CD4-positive, alpha-beta T cell (primary cell): ENCODE results near the gene ARHGAP27. TPM values are rescaled to one million over a fixed set of nuclear protein-coding genes. Genes with fewer than 3 reads are reported as not detected.

Experiments
- ATAC-seq: fragments of 200-7000 bp; cut with Tn5 transposase; one replicate; pipeline ENCODE4 v1.10.0; 2022; ENCODE audit warnings: mild to moderate bottlenecking; ENCODE audit not compliant: poor library complexity
- CTCF ChIA-PET: fragments of 350-600 bp; sonication (Branson Sonifier 250); formaldehyde crosslinking; loops from one replicate; lab custom pipeline; 2021; ENCODE audit warnings: antibody characterized with exemption, inconsistent platforms; lab: Charles Lee
- POLR2A ChIA-PET: fragments of 350-600 bp; sonication (Branson Sonifier 250); formaldehyde crosslinking; loops from one replicate; lab custom pipeline; 2021; ENCODE audit warnings: antibody characterized with exemption, inconsistent platforms; lab: Charles Lee
- DNase-seq, 14 experiments: peaks; one replicate each; pipeline ENCODE4 v3.0.0-alpha.2; 2013 to 2020; ENCODE audit warnings: mixed read lengths in 2 of 14
- H3K27ac ChIP-seq, 2 donors: one replicate each; pipeline versions ENCODE4 v1.5.1 to v1.7.0; 2013; ENCODE audit warnings: low read length in 2 of 2, low read depth in 1 of 2, mild to moderate bottlenecking in 1 of 2
- H3K27me3 ChIP-seq, 2 experiments: 1 replicate in 1 of 2; 2 replicates in 1 of 2; pipeline versions ENCODE4 v1.6.1 to v1.7.0; 2013; ENCODE audit warnings: low read length in 2 of 2, control low read depth in 1 of 2, mild to moderate bottlenecking in 1 of 2, moderate library complexity in 1 of 2; ENCODE audit not compliant: insufficient read depth in 2 of 2, control insufficient read depth in 1 of 2
- H3K36me3 ChIP-seq: one replicate; pipeline ENCODE4 v1.6.1; 2013; ENCODE audit warnings: low read length, control low read depth; ENCODE audit not compliant: insufficient read depth
- H3K4me1 ChIP-seq: one replicate; pipeline ENCODE4 v1.6.1; 2013; ENCODE audit warnings: low read length, control low read depth; ENCODE audit not compliant: insufficient read depth
- H3K4me3 ChIP-seq: one replicate; pipeline ENCODE4 v1.5.1; 2013; ENCODE audit warnings: mild to moderate bottlenecking, low read length, moderate library complexity
- H3K9me3 ChIP-seq, 2 experiments: 1 replicate in 1 of 2; 2 replicates in 1 of 2; pipeline versions ENCODE4 v1.6.1 to v1.7.0; 2013; ENCODE audit warnings: low read length in 2 of 2, mild to moderate bottlenecking in 2 of 2, control low read depth in 1 of 2, moderate library complexity in 1 of 2; ENCODE audit not compliant: control insufficient read depth in 1 of 2, insufficient read depth in 1 of 2
- H3K27ac Mint-ChIP-seq: one replicate; pipeline ENCODE4 v1.8.0; 2020; ENCODE audit warnings: mixed read lengths
- H3K27me3 Mint-ChIP-seq: one replicate; pipeline ENCODE4 v1.8.0; 2021; ENCODE audit warnings: mixed read lengths
- H3K36me3 Mint-ChIP-seq: one replicate; pipeline ENCODE4 v1.8.0; 2021; ENCODE audit warnings: low read depth, mixed read lengths
- H3K4me1 Mint-ChIP-seq: one replicate; pipeline ENCODE4 v1.8.0; 2021; ENCODE audit warnings: low read depth, mixed read lengths
- H3K4me3 Mint-ChIP-seq: one replicate; pipeline ENCODE4 v1.8.0; 2020; ENCODE audit warnings: mild to moderate bottlenecking, mixed read lengths
- H3K9me3 Mint-ChIP-seq: one replicate; pipeline ENCODE4 v1.8.0; 2020; ENCODE audit warnings: mixed read lengths
- intact Hi-C, 2 experiments: fragments of 100-400 bp; cut with DNase I in 1 of 2; cut with micrococcal nuclease in 1 of 2; formaldehyde crosslinking; loops; one replicate each; pipeline versions ENCODE4 v1.15.1 to v1.9.0; 2023 to 2025; cut with DNase I, micrococcal nuclease
- total RNA-seq, 174 experiments: library from RNA in 2 of 174; stranded (reverse) in 2 of 174; gene quantifications; one replicate each; pipeline ENCODE4 v1.2.3 and lab custom pipeline; 2021 to 2026
- TF ChIP-seq, protein P1 (sequence below): fragments of 200-600 bp; IDR thresholded peaks from one replicate; pipeline ENCODE4 v1.8.0; 2022; ENCODE audit warnings: antibody characterized with exemption, mild to moderate bottlenecking

The ARHGAP27 gene
- total RNA-seq, 2 experiments from 2014 or later = 33.3 to 35.2 TPM

DNA sequence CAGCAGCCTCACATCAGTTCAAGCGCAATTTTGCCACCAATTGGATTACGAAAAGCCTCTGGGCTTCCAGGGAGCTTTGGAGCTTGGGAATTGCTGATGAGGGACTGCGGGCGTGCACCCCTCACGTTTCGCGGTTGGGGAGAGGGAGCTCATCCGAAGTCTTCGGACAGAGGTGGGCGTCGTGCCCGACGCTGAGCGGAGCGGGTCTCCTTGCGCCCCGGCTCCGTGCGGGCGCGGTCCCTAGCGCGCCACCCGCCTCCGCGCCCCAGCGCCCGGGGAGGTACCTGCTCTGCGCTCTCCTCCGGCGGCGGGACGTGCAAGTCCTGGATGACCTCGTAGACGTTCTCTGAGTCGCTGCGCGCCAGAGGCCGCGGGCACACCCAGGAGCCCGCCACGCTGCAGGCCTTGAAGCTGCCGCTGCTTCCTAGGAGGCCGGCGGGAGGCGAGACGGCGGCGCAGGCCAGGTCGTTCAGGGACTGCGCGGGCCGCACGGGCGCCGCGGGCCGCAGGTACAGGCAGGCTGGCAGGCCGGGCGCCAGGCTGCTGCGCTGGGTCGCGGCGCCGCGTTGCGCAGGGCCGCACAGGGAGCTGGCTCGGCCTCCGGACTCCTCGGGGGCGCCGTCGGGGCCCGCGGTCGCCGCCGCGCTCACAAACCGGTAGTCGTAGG, 3.2 kb downstream of the ARHGAP27 start:
- H3K4me3 ChIP-seq = no peak overlapping the region
- intact Hi-C loops = loop anchor here in 1 of 2 experiments (5.0 kb wide), 1 partner anchor 163 kb away; no protein-coding TSS in a partner anchor
- peak in 1 of 14 experiments; percentile 40 for DNase-seq

GRCh38 chr17:45428931-45429338, 3.7 kb downstream of the ARHGAP27 start:
- H3K36me3 ChIP-seq = no peaks in the 10 kb centered on the region
- peaks cover 46% of the 10 kb centered on the region for H3K4me1 ChIP-seq
- H3K27ac ChIP-seq = no peak overlapping the region
- H3K4me3 ChIP-seq = no peak overlapping the region
- no peaks in the 10 kb centered on the region for H3K27me3 Mint-ChIP-seq
- TF ChIP-seq, protein P1, sequence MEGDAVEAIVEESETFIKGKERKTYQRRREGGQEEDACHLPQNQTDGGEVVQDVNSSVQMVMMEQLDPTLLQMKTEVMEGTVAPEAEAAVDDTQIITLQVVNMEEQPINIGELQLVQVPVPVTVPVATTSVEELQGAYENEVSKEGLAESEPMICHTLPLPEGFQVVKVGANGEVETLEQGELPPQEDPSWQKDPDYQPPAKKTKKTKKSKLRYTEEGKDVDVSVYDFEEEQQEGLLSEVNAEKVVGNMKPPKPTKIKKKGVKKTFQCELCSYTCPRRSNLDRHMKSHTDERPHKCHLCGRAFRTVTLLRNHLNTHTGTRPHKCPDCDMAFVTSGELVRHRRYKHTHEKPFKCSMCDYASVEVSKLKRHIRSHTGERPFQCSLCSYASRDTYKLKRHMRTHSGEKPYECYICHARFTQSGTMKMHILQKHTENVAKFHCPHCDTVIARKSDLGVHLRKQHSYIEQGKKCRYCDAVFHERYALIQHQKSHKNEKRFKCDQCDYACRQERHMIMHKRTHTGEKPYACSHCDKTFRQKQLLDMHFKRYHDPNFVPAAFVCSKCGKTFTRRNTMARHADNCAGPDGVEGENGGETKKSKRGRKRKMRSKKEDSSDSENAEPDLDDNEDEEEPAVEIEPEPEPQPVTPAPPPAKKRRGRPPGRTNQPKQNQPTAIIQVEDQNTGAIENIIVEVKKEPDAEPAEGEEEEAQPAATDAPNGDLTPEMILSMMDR = no peak
- H3K4me3 Mint-ChIP-seq = peak overlapping the region; percentile 82
- DNase-seq (peak in 3 of 14 experiments; percentile 33 to 46 (median 45)), ATAC-seq (no peak)
- POLR2A ChIA-PET = no interaction called here
- peaks cover 19% of the 10 kb centered on the region for H3K4me1 Mint-ChIP-seq
- no peak overlapping the region for H3K27ac Mint-ChIP-seq
- H3K9me3 Mint-ChIP-seq = no peaks in the 10 kb centered on the region
- CTCF ChIA-PET = interaction anchor here (0.9 to 1.1 kb wide), 4 partner anchors 15 to 152 kb away, joined by 3 to 6 read pairs (median 4); partner anchors contain the start of gene MAP3K14
- no peaks in the 10 kb centered on the region for H3K9me3 ChIP-seq
- H3K27me3 ChIP-seq = no peaks in the 10 kb centered on the region
- intact Hi-C loops = loop anchor here in 1 of 2 experiments (5.0 kb wide), 1 partner anchor 163 kb away; no protein-coding TSS in a partner anchor
- H3K36me3 Mint-ChIP-seq = no peaks in the 10 kb centered on the region

More for the DNA sequence above, 3.2 kb downstream of the ARHGAP27 start:
- no peak overlapping the region for H3K27ac Mint-ChIP-seq
- no peaks in the 10 kb centered on the region for H3K27me3 Mint-ChIP-seq
- no peaks in the 10 kb centered on the region for H3K36me3 Mint-ChIP-seq
- ChIA-PET CTCF (no interaction called here), POLR2A (no interaction called here)
- H3K9me3 Mint-ChIP-seq = no peaks in the 10 kb centered on the region
- no peak overlapping the region for H3K27ac ChIP-seq
- no peaks in the 10 kb centered on the region for H3K9me3 ChIP-seq
- TF ChIP-seq, protein P1 = no peak
- ATAC-seq = no peak
- peak overlapping the region; percentile 82 for H3K4me3 Mint-ChIP-seq
- H3K36me3 ChIP-seq = no peaks in the 10 kb centered on the region
- no peaks in the 10 kb centered on the region for H3K27me3 ChIP-seq
- H3K4me1 ChIP-seq = peaks cover 46% of the 10 kb centered on the region
- H3K4me1 Mint-ChIP-seq = peaks cover 19% of the 10 kb centered on the region

- Histone ChIP-seq H3K4me1 (peaks cover 44% of the 10 kb centered on the region), H3K36me3 (no peaks in the 10 kb centered on the region), H3K27me3 (no peaks in the 10 kb centered on the region), H3K27ac (no peak overlapping the region), H3K9me3 (no peaks in the 10 kb centered on the region), H3K4me3 (peak overlapping the region; percentile 25)
- H3K4me1 Mint-ChIP-seq = peaks cover 19% of the 10 kb centered on the region
- POLR2A ChIA-PET = no interaction called here
- no peaks in the 10 kb centered on the region for H3K27me3 Mint-ChIP-seq
- H3K36me3 Mint-ChIP-seq = no peaks in the 10 kb centered on the region
- H3K9me3 Mint-ChIP-seq = no peaks in the 10 kb centered on the region
- CTCF ChIA-PET = interaction anchor here (0.8 to 1.1 kb wide), 5 partner anchors 14 to 151 kb away, joined by 3 to 6 read pairs (median 3); partner anchors contain the start of gene MAP3K14
- intact Hi-C loops = loop anchor here in 1 of 2 experiments (5.0 kb wide), 1 partner anchor 164 kb away; no protein-coding TSS in a partner anchor
- no peak overlapping the region for H3K27ac Mint-ChIP-seq
- ATAC-seq (peak; percentile 81), DNase-seq (peak; percentile 53 to 88 (median 76))
- TF ChIP-seq, protein P1 = peak; percentile 99
- peak overlapping the region; percentile 82 for H3K4me3 Mint-ChIP-seq
Observed at GRCh38 chr17:45428050-45428617, 4.5 kb downstream of the ARHGAP27 start.
